Kidney epithelial cell (primary cell): ENCODE results near the gene TBC1D5. TPM values are rescaled to one million over a fixed set of nuclear protein-coding genes. Genes with fewer than 3 reads are reported as not detected.

Experiments used
- DNase-seq: peaks from one replicate; pipeline ENCODE4 v3.0.0-alpha.2; 2010; ENCODE audit warnings: low read depth
- H3K27me3 ChIP-seq: 2 replicates; pipeline ENCODE4 v1.6.0; 2011; ENCODE audit warnings: low read length; ENCODE audit not compliant: control insufficient read depth, insufficient read depth
- H3K36me3 ChIP-seq: 2 replicates; pipeline ENCODE4 v1.5.1; 2011; ENCODE audit warnings: low read length; ENCODE audit not compliant: control insufficient read depth, insufficient read depth
- H3K4me3 ChIP-seq: 2 replicates; pipeline ENCODE4 v1.5.1; 2011; ENCODE audit warnings: low read depth, mild to moderate bottlenecking, control low read depth, low read length
- total RNA-seq: library from RNA; depleted of rRNA; stranded (reverse); fragments of >200 nt; gene quantifications from 2 replicates; pipeline ENCODE4 v1.2.3, GENCODE V29; 2015
- TF ChIP-seq, protein P1 (sequence below): IDR thresholded peaks from 2 replicates; pipeline ENCODE4 v1.5.1; 2011; ENCODE audit warnings: mild to moderate bottlenecking, moderate library complexity, low read length, control low read depth, inconsistent platforms; ENCODE audit not compliant: insufficient read depth, poor library complexity, severe bottlenecking

The TBC1D5 gene
- total RNA-seq, 1 donor from 2014 or later: 100 TPM

DNA sequence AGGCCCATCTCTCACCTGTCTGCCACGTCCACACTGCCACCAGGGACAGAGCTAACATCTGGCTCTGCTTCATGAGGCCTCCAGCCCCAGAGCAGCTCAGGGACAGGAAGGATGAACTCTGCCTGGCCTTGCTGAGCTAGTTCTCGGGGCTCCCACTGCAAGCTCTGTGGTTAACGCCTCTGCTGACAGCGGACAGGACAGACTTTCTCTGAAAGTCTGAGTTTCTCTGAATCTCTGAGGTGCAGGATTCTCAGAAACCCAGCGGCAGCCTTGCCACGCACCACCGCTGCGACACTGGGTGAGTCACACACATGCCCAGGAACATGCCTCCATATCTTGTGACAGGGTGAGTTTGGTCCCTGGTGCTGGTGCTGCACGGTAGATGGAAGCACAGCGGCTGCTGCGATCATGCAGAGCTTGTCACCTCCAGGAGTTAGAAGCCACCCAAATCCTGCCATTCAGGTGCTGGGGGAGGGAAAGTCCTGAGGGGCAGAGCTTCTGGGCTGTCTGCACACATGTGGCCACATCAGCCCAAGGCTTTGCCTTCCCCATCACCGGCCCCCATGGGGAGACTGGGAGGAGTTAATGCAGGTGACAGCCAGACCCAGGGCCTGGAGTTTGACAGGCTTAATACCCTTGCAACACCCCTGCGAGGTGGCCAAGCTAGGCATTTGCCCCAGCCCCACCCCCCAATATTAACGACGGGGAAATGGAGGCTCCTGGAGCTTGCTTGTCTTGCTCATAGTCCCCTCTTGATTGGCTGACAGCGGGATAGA, 590.6 kb downstream of the TBC1D5 start:
- Histone ChIP-seq H3K36me3 (no peaks in the 10 kb centered on the region), H3K27me3 (no peaks in the 10 kb centered on the region), H3K4me3 (no peak overlapping the region)
- no peak for DNase-seq
- TF ChIP-seq, protein P1, sequence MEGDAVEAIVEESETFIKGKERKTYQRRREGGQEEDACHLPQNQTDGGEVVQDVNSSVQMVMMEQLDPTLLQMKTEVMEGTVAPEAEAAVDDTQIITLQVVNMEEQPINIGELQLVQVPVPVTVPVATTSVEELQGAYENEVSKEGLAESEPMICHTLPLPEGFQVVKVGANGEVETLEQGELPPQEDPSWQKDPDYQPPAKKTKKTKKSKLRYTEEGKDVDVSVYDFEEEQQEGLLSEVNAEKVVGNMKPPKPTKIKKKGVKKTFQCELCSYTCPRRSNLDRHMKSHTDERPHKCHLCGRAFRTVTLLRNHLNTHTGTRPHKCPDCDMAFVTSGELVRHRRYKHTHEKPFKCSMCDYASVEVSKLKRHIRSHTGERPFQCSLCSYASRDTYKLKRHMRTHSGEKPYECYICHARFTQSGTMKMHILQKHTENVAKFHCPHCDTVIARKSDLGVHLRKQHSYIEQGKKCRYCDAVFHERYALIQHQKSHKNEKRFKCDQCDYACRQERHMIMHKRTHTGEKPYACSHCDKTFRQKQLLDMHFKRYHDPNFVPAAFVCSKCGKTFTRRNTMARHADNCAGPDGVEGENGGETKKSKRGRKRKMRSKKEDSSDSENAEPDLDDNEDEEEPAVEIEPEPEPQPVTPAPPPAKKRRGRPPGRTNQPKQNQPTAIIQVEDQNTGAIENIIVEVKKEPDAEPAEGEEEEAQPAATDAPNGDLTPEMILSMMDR: no peak

- H3K36me3 ChIP-seq: no peaks in the 10 kb centered on the region
- TF ChIP-seq, protein P1: no peak
- DNase-seq: no peak
- no peaks in the 10 kb centered on the region for H3K27me3 ChIP-seq
- H3K4me3 ChIP-seq: no peak overlapping the region
These were observed 593.4 kb downstream of the TBC1D5 start for GRCh38 chr3:17149076-17149475.

DNA sequence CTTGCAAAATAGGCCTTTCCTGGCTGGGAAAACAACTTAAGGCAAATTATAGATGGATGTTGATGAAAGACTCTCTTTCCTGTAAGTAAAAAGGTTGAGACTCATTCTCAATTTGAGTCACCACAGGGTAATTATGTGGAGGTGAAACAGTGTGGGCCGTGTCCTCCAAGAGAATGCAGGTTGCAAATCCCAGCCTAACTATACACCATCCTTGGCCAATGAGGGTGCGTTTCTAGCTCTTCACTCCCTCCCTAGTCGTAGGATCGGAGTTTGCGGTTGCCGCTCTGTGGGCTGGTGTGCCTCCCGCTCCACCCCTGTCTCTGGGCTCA, 597.8 kb downstream of the TBC1D5 start:
- Histone ChIP-seq H3K36me3 (no peaks in the 10 kb centered on the region), H3K27me3 (no peaks in the 10 kb centered on the region), H3K4me3 (no peak overlapping the region)
- no peak for DNase-seq
- TF ChIP-seq, protein P1: no peak

DNA sequence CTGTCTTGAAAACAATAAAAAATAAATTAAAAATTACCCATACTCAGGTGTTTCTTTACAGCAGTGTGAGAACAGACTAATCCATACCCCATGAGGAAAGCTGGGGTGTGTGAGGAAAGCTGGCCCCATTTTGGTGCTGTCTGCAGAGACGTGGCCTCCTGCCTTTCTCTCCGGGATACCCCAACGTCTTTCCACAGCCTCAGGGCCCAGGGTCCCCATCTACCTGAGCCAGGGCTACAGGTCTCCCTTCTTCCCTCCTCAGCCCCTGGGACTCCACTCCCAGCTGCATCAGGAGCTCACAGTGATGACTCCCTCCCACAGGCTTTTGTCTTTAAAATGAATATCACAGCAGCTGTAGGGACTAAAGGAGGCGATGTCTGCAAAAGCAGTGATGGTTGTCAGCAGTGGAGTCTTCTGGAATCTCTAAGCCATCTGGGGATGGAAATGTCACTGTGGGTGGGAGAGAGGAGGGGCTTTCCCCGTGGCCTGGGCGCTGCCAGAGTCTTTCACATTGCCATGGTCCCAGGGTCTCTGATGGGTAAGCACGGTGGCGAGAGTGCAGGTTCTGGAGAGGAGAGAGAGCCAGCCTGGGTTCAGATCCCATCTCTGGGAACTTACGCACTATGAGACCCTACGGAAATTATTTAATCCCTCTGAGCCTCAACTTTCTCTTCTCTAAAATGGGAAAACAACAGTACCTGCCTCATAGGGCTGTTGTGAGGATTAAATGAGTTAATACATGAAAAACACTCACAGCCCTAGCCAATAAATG, 598.4 kb downstream of the TBC1D5 start:
- no peaks in the 10 kb centered on the region for H3K27me3 ChIP-seq
- TF ChIP-seq, protein P1: no peak
- no peaks in the 10 kb centered on the region for H3K36me3 ChIP-seq
- no peak overlapping the region for H3K4me3 ChIP-seq
- no peak for DNase-seq

DNA sequence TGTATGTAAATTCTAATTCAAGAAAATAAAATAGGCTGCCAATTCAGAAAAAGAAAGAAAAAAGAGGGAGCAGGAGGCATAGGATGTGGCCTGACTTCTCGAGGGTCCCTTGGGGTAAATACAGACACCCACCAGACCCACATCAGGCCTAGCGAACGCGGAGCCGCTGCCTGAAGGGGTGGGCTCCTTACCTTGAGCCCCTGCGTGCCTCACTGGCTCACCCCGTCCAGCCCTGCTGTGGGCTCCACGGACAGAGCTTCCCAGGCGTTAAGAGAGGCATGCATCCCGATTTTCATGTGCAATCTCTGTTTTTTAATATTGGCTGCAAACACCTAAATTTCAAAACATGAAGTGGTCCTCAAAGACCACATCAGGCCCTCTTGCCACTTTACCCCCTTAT, 599.9 kb downstream of the TBC1D5 start:
- Histone ChIP-seq H3K36me3 (no peaks in the 10 kb centered on the region), H3K27me3 (no peaks in the 10 kb centered on the region), H3K4me3 (no peak overlapping the region)
- TF ChIP-seq, protein P1: no peak
- DNase-seq: no peak
